Activated B cell treated with CpG ODN at 0.5 μM for 24 hours (primary cell): ENCODE data around the gene CLASP1. TPM values are rescaled to one million over a fixed set of nuclear protein-coding genes. Genes with fewer than 3 reads are reported as not detected.

Experiments used
- ATAC-seq: fragments of 200-7000 bp; cut with Tn5 transposase; one replicate; pipeline ENCODE4 v1.10.0; 2021; ENCODE audit warnings: low read depth, mild to moderate bottlenecking, moderate library complexity
- CTCF ChIA-PET: fragments of 350-600 bp; sonication (Branson Sonifier 250); formaldehyde crosslinking; loops from one replicate; lab custom pipeline; 2021; ENCODE audit warnings: antibody characterized with exemption; lab: Charles Lee
- POLR2A ChIA-PET: fragments of 350-600 bp; sonication (Branson Sonifier 250); formaldehyde crosslinking; loops from one replicate; lab custom pipeline; 2021; ENCODE audit warnings: antibody characterized with exemption; lab: Charles Lee
- DNase-seq: peaks from one replicate; pipeline ENCODE4 v3.0.0; 2022
- H3K27ac Mint-ChIP-seq: one replicate; pipeline ENCODE4 v1.8.0; 2020; ENCODE audit warnings: mixed read lengths
- H3K27me3 Mint-ChIP-seq: one replicate; pipeline ENCODE4 v1.8.0; 2021; ENCODE audit warnings: mixed read lengths
- H3K36me3 Mint-ChIP-seq: one replicate; pipeline ENCODE4 v1.8.0; 2021; ENCODE audit warnings: low read depth, mixed read lengths
- H3K4me1 Mint-ChIP-seq: one replicate; pipeline ENCODE4 v1.8.0; 2021; ENCODE audit warnings: mixed read lengths
- H3K4me3 Mint-ChIP-seq: one replicate; pipeline ENCODE4 v1.8.0; 2020; ENCODE audit warnings: mild to moderate bottlenecking, mixed read lengths
- H3K9me3 Mint-ChIP-seq: one replicate; pipeline ENCODE4 v1.8.0; 2020; ENCODE audit warnings: mixed read lengths
- CTCF ChIP-seq: fragments of 200-600 bp; IDR thresholded peaks from one replicate; pipeline ENCODE4 v1.8.0; 2022; ENCODE audit warnings: antibody characterized with exemption, mild to moderate bottlenecking
- intact Hi-C: fragments of 100-400 bp; cut with micrococcal nuclease; formaldehyde crosslinking; loops from one replicate; pipeline ENCODE4 v1.15.1; 2024
- total RNA-seq: library from RNA; stranded (reverse); gene quantifications from 2 replicates; pipeline ENCODE4 v1.2.3, GENCODE V29; 2022

Gene CLASP1
- total RNA-seq, 1 donor from 2014 or later, result 65.0 TPM

GRCh38 chr2:121587131-121587530 lies 62.1 kb downstream of the CLASP1 start:
- ChIA-PET POLR2A (no interaction called here), CTCF (no interaction called here)
- H3K4me3 Mint-ChIP-seq, result no peak overlapping the region
- intact Hi-C loops, result no loop called here
- H3K36me3 Mint-ChIP-seq, result peaks cover 17% of the 10 kb centered on the region
- H3K4me1 Mint-ChIP-seq, result peaks cover 11% of the 10 kb centered on the region
- no peaks in the 10 kb centered on the region for H3K27me3 Mint-ChIP-seq
- no peak overlapping the region for H3K27ac Mint-ChIP-seq
- DNase-seq, result no peak
- ATAC-seq, result no peak
- H3K9me3 Mint-ChIP-seq, result no peaks in the 10 kb centered on the region
- no peak for TF ChIP-seq CTCF

- ATAC-seq, result no peak
- ChIA-PET POLR2A (interaction anchor here (1.0 kb wide), 1 partner anchor 54 kb away, joined by 3 read pairs; the partner anchor contains the start of gene RNU4ATAC), CTCF (no interaction called here)
- Mint-ChIP-seq H3K27me3 (no peaks in the 10 kb centered on the region), H3K4me3 (no peak overlapping the region), H3K9me3 (no peaks in the 10 kb centered on the region), H3K36me3 (peaks cover 17% of the 10 kb centered on the region), H3K27ac (no peak overlapping the region), H3K4me1 (peaks cover 7% of the 10 kb centered on the region)
- intact Hi-C loops, result no loop called here
- DNase-seq, result no peak
- TF ChIP-seq CTCF, result no peak
These were observed 64.5 kb downstream of the CLASP1 start for GRCh38 chr2:121584741-121585140.

- ChIA-PET CTCF (no interaction called here), POLR2A (no interaction called here)
- no peak overlapping the region for H3K27ac Mint-ChIP-seq
- no peaks in the 10 kb centered on the region for H3K27me3 Mint-ChIP-seq
- peaks cover 10% of the 10 kb centered on the region for H3K36me3 Mint-ChIP-seq
- H3K4me3 Mint-ChIP-seq, result no peak overlapping the region
- H3K4me1 Mint-ChIP-seq, result peaks cover 10% of the 10 kb centered on the region
- H3K9me3 Mint-ChIP-seq, result no peaks in the 10 kb centered on the region
- TF ChIP-seq CTCF, result no peak
- no peak for ATAC-seq
- DNase-seq, result no peak
- intact Hi-C loops, result no loop called here
These were observed 65.7 kb downstream of the CLASP1 start for GRCh38 chr2:121583555-121583954.

GRCh38 chr2:121582272-121582671 lies 67.0 kb downstream of the CLASP1 start:
- Mint-ChIP-seq H3K27ac (no peak overlapping the region), H3K9me3 (no peaks in the 10 kb centered on the region), H3K4me3 (no peak overlapping the region), H3K36me3 (peaks cover 6% of the 10 kb centered on the region), H3K4me1 (peaks cover 13% of the 10 kb centered on the region), H3K27me3 (no peaks in the 10 kb centered on the region)
- ChIA-PET CTCF (no interaction called here), POLR2A (interaction anchor here (0.7 kb wide), 1 partner anchor 17 kb away, joined by 3 read pairs; no protein-coding TSS in a partner anchor)
- no peak for TF ChIP-seq CTCF
- intact Hi-C loops, result no loop called here
- DNase-seq (no peak), ATAC-seq (no peak)

GRCh38 chr2:121579309-121579708 lies 70.0 kb downstream of the CLASP1 start:
- no peak for DNase-seq
- Mint-ChIP-seq H3K27me3 (no peaks in the 10 kb centered on the region), H3K4me3 (no peak overlapping the region), H3K27ac (no peak overlapping the region), H3K9me3 (no peaks in the 10 kb centered on the region), H3K36me3 (peaks cover 3% of the 10 kb centered on the region), H3K4me1 (peaks cover 11% of the 10 kb centered on the region)
- intact Hi-C loops, result no loop called here
- TF ChIP-seq CTCF, result no peak
- CTCF ChIA-PET, result no interaction called here
- ATAC-seq, result no peak
- POLR2A ChIA-PET, result no interaction called here
